Measurements from ENCODE around the gene LSR. TPM values are rescaled to one million over a fixed set of nuclear protein-coding genes. Genes with fewer than 3 reads are reported as not detected.

LSR gene
- total RNA-seq, 3 donors from 2014 or later (not counting 1 experiment from before 2014, with no cell fraction given): 3.4 to 6.9 (median 6.7) TPM

- TF ChIP-seq CTCF (IDR thresholded peaks at IDR 0.05): no peak
- 89% methylated on average over 10 of the region's 10 CpGs for WGBS (ENCODE audit: insufficient coverage)
- H3K36me3 Mint-ChIP-seq: peaks cover 7% of the 10 kb centered on the region
- no peaks in the 10 kb centered on the region for H3K27me3 Mint-ChIP-seq (ENCODE audit: low read depth in 2 of 2)
- peak overlapping the region; percentile 58 for H3K4me3 Mint-ChIP-seq
- no peak for ATAC-seq
- H3K27ac Mint-ChIP-seq: peak overlapping the region in 1 of 2 donors; percentile 85
- Histone ChIP-seq H3K9me3 (ENCODE audit: control insufficient read depth, insufficient read depth, low read length) (no peaks in the 10 kb centered on the region), H3K27ac (ENCODE audit: low read length) (no peak overlapping the region), H3K27me3 (ENCODE audit: control insufficient read depth, insufficient read depth, low read length) (no peaks in the 10 kb centered on the region), H3K36me3 (ENCODE audit: control insufficient read depth, insufficient read depth, low read length) (peaks cover 56% of the 10 kb centered on the region), H3K4me1 (ENCODE audit: control insufficient read depth, insufficient read depth, low read length) (peaks cover 32% of the 10 kb centered on the region), H3K4me3 (ENCODE audit: low read length) (no peak overlapping the region)
- DNase-seq: no peak
- peaks cover 13 to 38% of the 10 kb centered on the region in 2 donors for H3K4me1 Mint-ChIP-seq
- intact Hi-C loops (cut with micrococcal nuclease): no loop called here
- H3K9me3 Mint-ChIP-seq: no peaks in the 10 kb centered on the region
These were observed 24.3 kb downstream of the LSR start for GRCh38 chr19:35272954-35273649.

GRCh38 chr19:35273686-35274259, 25.0 kb downstream of the LSR start:
- Mint-ChIP-seq H3K36me3 (peaks cover 7% of the 10 kb centered on the region), H3K9me3 (no peaks in the 10 kb centered on the region), H3K27me3 (ENCODE audit: low read depth in 2 of 2) (no peaks in the 10 kb centered on the region), H3K4me3 (no peak overlapping the region), H3K4me1 (peaks cover 13 to 38% of the 10 kb centered on the region in 2 donors), H3K27ac (peak overlapping the region in 1 of 2 donors; percentile 85)
- Histone ChIP-seq H3K27me3 (ENCODE audit: control insufficient read depth, insufficient read depth, low read length) (no peaks in the 10 kb centered on the region), H3K4me3 (ENCODE audit: low read length) (no peak overlapping the region), H3K4me1 (ENCODE audit: control insufficient read depth, insufficient read depth, low read length) (peaks cover 32% of the 10 kb centered on the region), H3K36me3 (ENCODE audit: control insufficient read depth, insufficient read depth, low read length) (peaks cover 61% of the 10 kb centered on the region), H3K27ac (ENCODE audit: low read length) (no peak overlapping the region), H3K9me3 (ENCODE audit: control insufficient read depth, insufficient read depth, low read length) (no peaks in the 10 kb centered on the region)
- no peak for TF ChIP-seq CTCF (IDR thresholded peaks at IDR 0.05)
- DNase-seq: no peak
- ATAC-seq: no peak
- WGBS (ENCODE audit: insufficient coverage): 84% methylated on average over 14 of the region's 14 CpGs
- intact Hi-C loops (cut with micrococcal nuclease): no loop called here

- DNase-seq: no peak
- no peaks in the 10 kb centered on the region for H3K9me3 ChIP-seq (ENCODE audit: control insufficient read depth, insufficient read depth, low read length)
- Mint-ChIP-seq H3K9me3 (no peaks in the 10 kb centered on the region), H3K4me3 (no peak overlapping the region), H3K4me1 (peaks cover 13 to 38% of the 10 kb centered on the region in 2 donors), H3K27me3 (ENCODE audit: low read depth in 2 of 2) (no peaks in the 10 kb centered on the region), H3K36me3 (peaks cover 7% of the 10 kb centered on the region), H3K27ac (peak overlapping the region in 1 of 2 donors; percentile 53)
- 90% methylated on average over 5 of the region's 5 CpGs for WGBS (ENCODE audit: insufficient coverage)
- no peaks in the 10 kb centered on the region for H3K27me3 ChIP-seq (ENCODE audit: control insufficient read depth, insufficient read depth, low read length)
- no peak overlapping the region for H3K27ac ChIP-seq (ENCODE audit: low read length)
- intact Hi-C loops (cut with micrococcal nuclease): no loop called here
- no peak for ATAC-seq
- H3K36me3 ChIP-seq (ENCODE audit: control insufficient read depth, insufficient read depth, low read length): peaks cover 65% of the 10 kb centered on the region
- peaks cover 32% of the 10 kb centered on the region for H3K4me1 ChIP-seq (ENCODE audit: control insufficient read depth, insufficient read depth, low read length)
- no peak for TF ChIP-seq CTCF (IDR thresholded peaks at IDR 0.05)
- H3K4me3 ChIP-seq (ENCODE audit: low read length): no peak overlapping the region
These were observed 25.5 kb downstream of the LSR start for GRCh38 chr19:35274323-35274722.

All from natural killer cell (primary cell).